Uterus (tissue), 2 donors: ENCODE measurements around the gene HGD.
"Not testable (repeated sequence)": the region's sequence is repeated elsewhere in the genome, so short reads cannot be mapped to it uniquely, and the experiment has no call there.

Source experiments
- CTCF ChIP-seq, 4 experiments: fragments of 200-600 bp in 2 of 4; fragments of 450-650 bp in 2 of 4; sonication (generic) in 2 of 4; IDR thresholded peaks; one replicate each; pipeline ENCODE4 v1.5.1; 2016 to 2019; ENCODE audit warnings: antibody characterized with exemption in 4 of 4, mild to moderate bottlenecking in 2 of 4, moderate library complexity in 1 of 4
- POLR2A ChIP-seq, 2 donors: fragments of 450-650 bp; IDR thresholded peaks; one replicate each; pipeline ENCODE4 v1.6.1; 2016; ENCODE audit warnings: antibody characterized with exemption in 2 of 2, mild to moderate bottlenecking in 1 of 2, moderate library complexity in 1 of 2

- TF ChIP-seq CTCF, POLR2A (IDR thresholded peaks at IDR 0.05): not testable (repeated sequence)
Measured at GRCh38 chr3:120616745-120617144, 65.3 kb downstream of the HGD start.
